Measurements from ENCODE around the gene CHD6.
A peak's percentile ranks its signal among the peaks of the same experiment; 100 is the strongest.

CHD6 gene

GRCh38 chr20:41443691-41444090 is 174.5 kb downstream of the CHD6 start:
- peak; percentile 20 for DNase-seq (ENCODE audit: low spot score)
- H3K27ac ChIP-seq: no peak overlapping the region
- CTCF ChIA-PET: interaction anchor here (1.0 kb wide), 1 partner anchor 254 kb away, joined by 3 read pairs; no protein-coding TSS in a partner anchor
- POLR2A ChIA-PET (ENCODE audit: low non-redundant PET): no interaction called here
- no peak for TF ChIP-seq CTCF (conservative IDR thresholded peaks at IDR 0.05; ENCODE audit: low read depth)

- TF ChIP-seq CTCF (conservative IDR thresholded peaks at IDR 0.05; ENCODE audit: low read depth): no peak
- ChIA-PET POLR2A (ENCODE audit: low non-redundant PET) (no interaction called here), CTCF (no interaction called here)
- DNase-seq (ENCODE audit: low spot score): no peak
- no peak overlapping the region for H3K27ac ChIP-seq
Observed at GRCh38 chr20:41440882-41441281, 177.3 kb downstream of the CHD6 start.

GRCh38 chr20:41437836-41438235 is 180.3 kb downstream of the CHD6 start:
- no peak for TF ChIP-seq CTCF (conservative IDR thresholded peaks at IDR 0.05; ENCODE audit: low read depth)
- no peak overlapping the region for H3K27ac ChIP-seq
- DNase-seq (ENCODE audit: low spot score): no peak
- ChIA-PET POLR2A (ENCODE audit: low non-redundant PET) (no interaction called here), CTCF (interaction anchor here (1.0 kb wide), 1 partner anchor 260 kb away, joined by 3 read pairs; no protein-coding TSS in a partner anchor)

GRCh38 chr20:41436679-41437078 is 181.5 kb downstream of the CHD6 start:
- no peak for DNase-seq (ENCODE audit: low spot score)
- H3K27ac ChIP-seq: no peak overlapping the region
- ChIA-PET CTCF (no interaction called here), POLR2A (ENCODE audit: low non-redundant PET) (no interaction called here)
- no peak for TF ChIP-seq CTCF (conservative IDR thresholded peaks at IDR 0.05; ENCODE audit: low read depth)

GRCh38 chr20:41433203-41433602 is 185.0 kb downstream of the CHD6 start:
- DNase-seq (ENCODE audit: low spot score): no peak
- ChIA-PET POLR2A (ENCODE audit: low non-redundant PET) (no interaction called here), CTCF (interaction anchor here (0.5 to 0.7 kb wide), 4 partner anchors 10 to 460 kb away, joined by 3 to 4 read pairs (median 3); no protein-coding TSS in a partner anchor)
- TF ChIP-seq CTCF (conservative IDR thresholded peaks at IDR 0.05; ENCODE audit: low read depth): no peak
- no peak overlapping the region for H3K27ac ChIP-seq

GRCh38 chr20:41432746-41433145 is 185.4 kb downstream of the CHD6 start:
- no peak for DNase-seq (ENCODE audit: low spot score)
- no peak overlapping the region for H3K27ac ChIP-seq
- POLR2A ChIA-PET (ENCODE audit: low non-redundant PET): no interaction called here
- no peak for TF ChIP-seq CTCF (conservative IDR thresholded peaks at IDR 0.05; ENCODE audit: low read depth)
- CTCF ChIA-PET: interaction anchor here (0.6 to 1.1 kb wide), 3 partner anchors 16 to 460 kb away, joined by 3 to 4 read pairs (median 3); no protein-coding TSS in a partner anchor
